ENCODE data around the gene CLEC11A.
"Not testable (repeated sequence)": the region's sequence is repeated elsewhere in the genome, so short reads cannot be mapped to it uniquely, and the experiment has no call there.

CLEC11A gene

GRCh38 chr19:50759886-50760285, 36.7 kb downstream of the CLEC11A start:
- TF ChIP-seq FOXM1 (IDR thresholded peaks at IDR 0.05; ENCODE audit: borderline replicate concordance) (no peak), NFRKB (IDR thresholded peaks at IDR 0.05) (no peak), FOXA1 (IDR thresholded peaks at IDR 0.05) (no peak), CTBP1 (IDR thresholded peaks at IDR 0.05; ENCODE audit: borderline replicate concordance) (no peak), L3MBTL2 (conservative IDR thresholded peaks at IDR 0.05) (no peak), LEF1 (IDR thresholded peaks at IDR 0.05; ENCODE audit: borderline replicate concordance) (no peak), SUZ12 (IDR thresholded peaks at IDR 0.05) (no peak)
- TF ChIP-seq, protein P1, sequence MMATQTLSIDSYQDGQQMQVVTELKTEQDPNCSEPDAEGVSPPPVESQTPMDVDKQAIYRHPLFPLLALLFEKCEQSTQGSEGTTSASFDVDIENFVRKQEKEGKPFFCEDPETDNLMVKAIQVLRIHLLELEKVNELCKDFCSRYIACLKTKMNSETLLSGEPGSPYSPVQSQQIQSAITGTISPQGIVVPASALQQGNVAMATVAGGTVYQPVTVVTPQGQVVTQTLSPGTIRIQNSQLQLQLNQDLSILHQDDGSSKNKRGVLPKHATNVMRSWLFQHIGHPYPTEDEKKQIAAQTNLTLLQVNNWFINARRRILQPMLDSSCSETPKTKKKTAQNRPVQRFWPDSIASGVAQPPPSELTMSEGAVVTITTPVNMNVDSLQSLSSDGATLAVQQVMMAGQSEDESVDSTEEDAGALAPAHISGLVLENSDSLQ (IDR thresholded peaks at IDR 0.05), result no peak
- ChIA-PET CTCF (no interaction called here), POLR2A (interaction anchor here (0.9 kb wide), 2 partner anchors 20 to 31 kb away, joined by 3 read pairs; no protein-coding TSS in a partner anchor)
- DNase-seq (ENCODE audit: extremely low spot score), result peak; percentile 38

DNA sequence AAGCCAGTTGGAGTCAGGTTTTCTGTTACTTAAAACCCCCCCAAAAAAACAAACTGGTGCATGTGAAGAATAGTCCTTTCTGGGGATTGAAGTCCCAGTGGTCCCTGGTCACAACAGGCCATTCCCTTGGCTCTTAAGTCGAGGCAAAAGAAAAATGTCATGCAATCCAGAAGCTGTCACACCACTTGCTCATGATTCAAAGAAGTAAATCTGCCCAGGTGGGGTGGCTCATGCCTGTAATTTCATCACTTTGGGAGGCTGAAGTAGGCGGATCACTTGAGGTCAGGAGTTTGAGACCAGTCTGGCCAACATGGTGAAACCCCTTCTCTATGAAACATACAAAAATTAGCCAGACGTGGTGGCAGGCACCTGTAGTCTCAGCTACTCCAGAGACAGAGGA, 38.3 kb downstream of the CLEC11A start:
- DNase-seq (ENCODE audit: extremely low spot score); POLR2A ChIA-PET: not testable (repeated sequence)
- CTCF ChIA-PET, result interaction anchor here (0.7 kb wide), 1 partner anchor 149 kb away, joined by 4 read pairs; no protein-coding TSS in a partner anchor

DNA sequence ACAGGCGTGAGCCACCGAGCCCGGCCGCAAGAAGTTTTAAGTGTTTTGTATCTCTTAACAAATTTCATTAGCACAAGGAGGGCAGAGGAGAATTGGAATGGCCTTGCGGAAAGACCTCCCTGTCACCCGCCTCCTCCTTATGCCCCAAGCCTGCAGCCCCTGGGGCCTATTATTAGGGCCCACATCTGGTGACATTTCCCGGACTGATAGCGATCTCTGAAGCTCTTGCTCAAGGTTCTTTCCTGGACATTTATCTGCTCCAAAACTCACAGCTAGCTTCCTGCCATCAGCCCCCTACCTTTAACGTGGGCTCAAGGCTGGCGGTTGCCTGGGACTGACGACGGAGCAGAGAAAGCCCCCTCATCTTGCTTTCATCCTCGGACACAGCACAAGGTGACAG, 40.4 kb downstream of the CLEC11A start:
- POLR2A ChIA-PET; DNase-seq (ENCODE audit: extremely low spot score): not testable (repeated sequence)
- CTCF ChIA-PET, result interaction anchor here (0.6 kb wide), 1 partner anchor 76 kb away, joined by 5 read pairs; no protein-coding TSS in a partner anchor

GRCh38 chr19:50764409-50764808, 41.2 kb downstream of the CLEC11A start:
- POLR2A ChIA-PET, result no interaction called here
- TF ChIP-seq ELF4 (IDR thresholded peaks at IDR 0.05), result no peak
- no peak for TF ChIP-seq FOXA1 (IDR thresholded peaks at IDR 0.05)
- no peak for TF ChIP-seq TARDBP (IDR thresholded peaks at IDR 0.05)
- TF ChIP-seq FOXM1 (IDR thresholded peaks at IDR 0.05; ENCODE audit: borderline replicate concordance), result no peak
- no peak for TF ChIP-seq NFRKB (IDR thresholded peaks at IDR 0.05)
- TF ChIP-seq CTBP1 (IDR thresholded peaks at IDR 0.05; ENCODE audit: borderline replicate concordance), result no peak
- DNase-seq (ENCODE audit: extremely low spot score), result no peak
- CTCF ChIA-PET, result interaction anchor here (0.6 to 0.8 kb wide), 2 partner anchors 40 to 75 kb away, joined by 3 to 5 read pairs; no protein-coding TSS in a partner anchor

GRCh38 chr19:50766746-50767145, 43.6 kb downstream of the CLEC11A start:
- CTCF ChIA-PET, result interaction anchor here (0.7 kb wide), 1 partner anchor 508 kb away, joined by 13 read pairs; no protein-coding TSS in a partner anchor
- DNase-seq (ENCODE audit: extremely low spot score); POLR2A ChIA-PET: not testable (repeated sequence)

- DNase-seq (ENCODE audit: extremely low spot score); POLR2A ChIA-PET: not testable (repeated sequence)
- CTCF ChIA-PET, result interaction anchor here (0.7 kb wide), 1 partner anchor 509 kb away, joined by 13 read pairs; no protein-coding TSS in a partner anchor
Measured at GRCh38 chr19:50767263-50767662, 44.1 kb downstream of the CLEC11A start.

DNA sequence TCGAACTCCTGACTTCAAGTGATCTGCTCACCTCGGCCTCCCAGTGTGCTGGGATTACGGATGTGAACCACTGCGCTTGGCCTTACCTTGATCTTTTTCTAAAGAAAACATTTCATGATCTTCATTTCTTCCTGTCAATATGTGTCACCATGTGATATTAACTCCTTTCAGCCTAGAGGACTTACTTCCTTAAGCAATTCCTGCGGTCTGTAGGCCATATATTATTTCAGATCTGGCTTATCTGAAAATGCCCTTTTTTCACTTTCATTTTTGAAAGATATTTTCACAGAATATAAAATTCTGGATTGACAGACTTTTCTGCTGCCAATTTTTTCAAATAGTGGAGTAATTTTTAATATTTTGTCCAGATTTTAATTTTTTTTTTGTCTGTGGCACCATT, 45.1 kb downstream of the CLEC11A start:
- no peak for DNase-seq (ENCODE audit: extremely low spot score)
- TF ChIP-seq SUZ12 (IDR thresholded peaks at IDR 0.05) (no peak), L3MBTL2 (conservative IDR thresholded peaks at IDR 0.05) (no peak), NFRKB (IDR thresholded peaks at IDR 0.05) (no peak), ZNF384 (IDR thresholded peaks at IDR 0.05) (no peak), FOXK2 (IDR thresholded peaks at IDR 0.05) (no peak), FOXA1 (IDR thresholded peaks at IDR 0.05) (no peak), LEF1 (IDR thresholded peaks at IDR 0.05; ENCODE audit: borderline replicate concordance) (no peak), CTBP1 (IDR thresholded peaks at IDR 0.05; ENCODE audit: borderline replicate concordance) (no peak), SP1 (IDR thresholded peaks at IDR 0.05) (no peak)
- POLR2A ChIA-PET, result no interaction called here
- CTCF ChIA-PET, result no interaction called here

DNA sequence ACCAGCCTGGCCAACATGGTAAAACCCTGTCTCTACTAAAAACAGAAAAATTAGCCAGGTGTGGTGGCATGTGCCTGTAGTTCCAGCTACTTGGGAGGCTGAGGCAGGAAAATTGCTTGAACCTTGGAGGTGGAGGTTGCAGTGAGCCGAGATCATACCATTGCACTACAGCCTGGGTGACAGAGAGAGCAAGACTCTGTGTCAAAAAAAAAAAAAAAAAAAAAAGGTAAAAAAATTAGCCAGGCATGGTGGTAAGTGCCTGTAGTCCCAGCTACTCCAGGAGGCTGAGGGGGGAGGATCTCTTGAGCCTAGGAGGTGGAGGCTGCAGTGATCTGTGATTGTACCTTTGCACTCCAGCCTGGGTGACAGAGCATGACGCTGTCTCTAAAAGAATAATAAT, 47.0 kb downstream of the CLEC11A start, which contains the start of gene GPR32:
TSS of gene GPR32 (plus strand) at position 301 of the 400 bp plus-strand sequence. CDS start 137 bp downstream, outside the sequence.
- CTCF ChIA-PET; DNase-seq (ENCODE audit: extremely low spot score); POLR2A ChIA-PET: not testable (repeated sequence)

- no peak for DNase-seq (ENCODE audit: extremely low spot score)
- TF ChIP-seq BHLHE40 (IDR thresholded peaks at IDR 0.05; ENCODE audit: borderline replicate concordance) (no peak), LEF1 (IDR thresholded peaks at IDR 0.05; ENCODE audit: borderline replicate concordance) (no peak), SUZ12 (IDR thresholded peaks at IDR 0.05) (no peak), CTBP1 (IDR thresholded peaks at IDR 0.05; ENCODE audit: borderline replicate concordance) (no peak), SP1 (IDR thresholded peaks at IDR 0.05) (no peak), L3MBTL2 (conservative IDR thresholded peaks at IDR 0.05) (no peak), NFRKB (IDR thresholded peaks at IDR 0.05) (no peak), HDGF (IDR thresholded peaks at IDR 0.05; ENCODE audit: borderline replicate concordance) (no peak), FOXK2 (IDR thresholded peaks at IDR 0.05) (no peak), ELF4 (IDR thresholded peaks at IDR 0.05) (no peak), ZNF384 (IDR thresholded peaks at IDR 0.05) (no peak), FOXM1 (IDR thresholded peaks at IDR 0.05; ENCODE audit: borderline replicate concordance) (no peak), FOXA1 (IDR thresholded peaks at IDR 0.05) (no peak), TARDBP (IDR thresholded peaks at IDR 0.05) (no peak), ARNT (IDR thresholded peaks at IDR 0.05) (no peak)
- TF ChIP-seq, protein P1 (IDR thresholded peaks at IDR 0.05), result no peak
- CTCF ChIA-PET, result no interaction called here
- POLR2A ChIA-PET, result no interaction called here
Measured at GRCh38 chr19:50770888-50771287, 47.7 kb downstream of the CLEC11A start.

Measured in HEK293T (cell line).